GM18867 (cell line): Measurements from ENCODE around the gene MPV17L.
"Not testable (repeated sequence)": the region's sequence is repeated elsewhere in the genome, so short reads cannot be mapped to it uniquely, and the experiment has no call there.

ENCODE experiments used
- ATAC-seq: cut with Tn5 transposase; IDR thresholded peaks from one replicate; pipeline ENCODE4 v1.9.1; 2021; ENCODE audit warnings: mild to moderate bottlenecking, moderate library complexity; ENCODE audit not compliant: unreplicated experiment

Gene MPV17L

DNA sequence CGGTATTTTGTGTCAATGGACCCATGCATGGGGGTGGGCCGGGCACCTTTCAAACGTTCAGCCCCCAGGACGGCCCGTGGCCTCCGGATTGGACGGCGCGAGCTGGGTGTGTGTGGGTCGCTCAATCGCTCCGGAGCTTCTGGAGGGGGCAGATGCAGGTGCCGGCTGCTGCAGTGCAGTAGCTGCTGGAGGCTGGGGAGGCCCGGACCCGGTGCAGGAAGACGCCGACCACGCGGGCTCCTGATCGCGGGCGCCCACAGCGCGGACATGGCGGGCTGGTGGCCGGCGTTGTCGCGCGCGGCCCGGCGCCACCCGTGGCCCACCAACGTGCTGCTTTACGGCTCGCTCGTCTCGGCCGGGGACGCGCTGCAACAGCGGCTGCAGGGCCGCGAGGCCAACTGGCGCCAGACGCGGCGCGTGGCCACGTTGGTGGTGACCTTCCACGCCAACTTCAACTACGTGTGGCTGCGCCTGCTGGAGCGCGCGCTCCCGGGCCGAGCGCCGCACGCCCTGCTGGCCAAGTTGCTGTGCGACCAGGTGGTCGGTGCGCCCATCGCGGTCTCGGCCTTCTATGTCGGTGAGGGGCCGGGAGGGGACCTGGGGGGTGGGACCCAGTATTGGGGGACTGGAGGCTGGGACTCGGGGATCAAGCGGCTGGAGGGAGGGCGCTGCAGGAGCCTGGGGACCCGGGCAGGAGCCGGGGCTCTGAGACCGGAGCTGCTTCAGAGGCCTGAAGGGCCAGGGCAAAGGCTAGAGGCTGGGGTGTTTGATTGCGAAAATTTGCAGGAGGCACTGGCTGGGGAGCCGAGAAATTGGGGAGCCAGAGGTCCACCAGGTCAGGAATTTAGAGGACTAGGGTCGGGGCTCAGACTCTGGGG, at the start of gene MPV17L:
MPV17L (plus strand) TSS at position 124 of the 878 bp plus-strand sequence; CDS start at position 268, 144 bp downstream.
- not testable (repeated sequence) for ATAC-seq

DNA sequence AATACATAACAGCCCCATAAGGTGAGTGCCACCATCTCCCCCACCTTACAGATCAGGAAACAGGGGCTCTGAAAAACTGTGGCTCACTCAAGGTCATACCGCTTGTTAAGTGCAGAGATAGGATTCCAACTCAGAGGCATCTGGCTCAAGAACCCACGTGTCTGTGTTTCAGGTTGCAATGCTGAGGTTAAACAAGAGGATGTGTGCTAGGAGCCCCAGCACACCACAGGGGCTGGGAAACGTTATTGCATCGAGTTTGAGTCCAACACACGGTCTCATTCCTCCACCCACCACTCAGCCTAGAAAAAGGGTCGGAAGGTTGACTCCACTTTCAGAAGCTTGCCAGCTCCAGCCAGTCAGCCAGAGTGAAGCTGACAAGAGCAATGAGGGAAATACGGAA, 46.8 kb upstream of the MPV17L start:
- not testable (repeated sequence) for ATAC-seq

DNA sequence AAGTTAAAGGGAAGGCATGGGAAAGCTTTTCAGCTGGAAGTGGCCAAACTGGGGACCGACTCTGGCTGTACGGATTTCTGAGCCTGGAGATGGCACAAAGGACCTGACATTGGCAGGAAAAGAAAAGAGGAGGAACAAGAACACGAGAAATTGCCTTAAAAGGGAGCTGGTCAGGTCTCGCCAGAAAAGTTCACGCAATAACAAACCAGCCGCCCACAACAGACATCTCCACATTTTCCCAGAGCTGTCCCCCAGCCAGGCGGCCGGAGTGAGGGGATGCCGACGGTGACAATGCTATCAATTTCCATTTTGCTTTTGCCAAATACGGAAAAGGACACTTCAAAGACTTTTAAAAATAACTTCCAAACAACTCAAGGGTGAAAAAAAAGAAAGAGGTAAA, 44.3 kb upstream of the MPV17L start:
- not testable (repeated sequence) for ATAC-seq

DNA sequence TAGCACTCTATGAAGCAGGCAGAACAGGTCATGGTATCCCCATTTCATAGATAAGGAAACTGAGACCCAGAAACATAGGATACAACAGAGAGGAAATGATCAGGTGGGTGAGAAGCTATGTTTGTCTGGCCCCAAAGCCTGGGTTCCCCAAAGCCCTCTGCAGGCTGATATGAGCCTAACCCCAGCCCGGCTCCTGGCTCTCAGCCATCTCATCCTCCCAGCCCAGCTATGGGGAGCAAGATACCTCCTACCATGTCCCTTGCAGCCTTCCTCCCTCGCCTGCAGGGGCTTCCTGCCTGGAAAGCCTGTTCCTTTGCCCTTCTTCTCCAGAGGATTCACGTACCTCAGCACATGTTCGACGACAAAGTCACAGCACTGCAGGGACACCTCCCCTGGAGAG, 43.8 kb upstream of the MPV17L start:
- not testable (repeated sequence) for ATAC-seq

DNA sequence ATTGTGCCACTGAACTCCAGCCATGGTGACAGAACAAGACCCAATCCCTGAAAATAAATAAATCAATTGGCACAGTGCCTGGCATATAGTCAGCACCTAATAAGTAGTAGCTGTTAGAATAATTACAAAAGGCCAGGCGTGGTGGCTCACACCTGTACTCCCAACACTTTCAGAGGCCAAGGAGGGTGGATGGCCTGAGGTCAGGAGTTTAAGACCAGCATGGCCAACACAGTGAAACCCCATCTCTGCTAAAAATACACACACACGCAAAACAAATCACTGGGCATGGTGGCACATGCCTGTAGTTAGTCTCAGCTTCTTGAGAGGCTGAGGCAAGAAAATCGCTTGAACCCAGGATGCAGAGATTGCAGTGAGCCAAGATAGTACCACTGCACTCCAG, 42.7 kb upstream of the MPV17L start:
- ATAC-seq: not testable (repeated sequence)

DNA sequence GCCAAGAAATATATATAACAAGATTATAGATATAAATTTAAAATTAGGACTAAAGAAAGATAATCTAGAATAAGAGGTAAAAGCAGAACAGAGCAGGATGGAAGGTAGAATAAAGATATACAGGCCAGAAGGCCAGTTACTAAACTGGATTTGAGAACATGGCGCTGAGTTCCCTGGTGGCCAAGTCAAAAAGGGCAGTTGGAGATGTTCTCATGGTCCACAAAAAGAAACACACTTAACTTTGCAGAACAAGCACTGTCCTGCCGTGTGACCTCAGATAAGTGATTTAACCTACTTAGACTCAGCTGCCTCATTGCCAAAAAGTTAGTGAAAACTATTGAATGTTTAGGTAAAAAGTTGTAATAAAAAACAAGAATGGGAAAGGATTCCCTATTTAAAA, 40.7 kb upstream of the MPV17L start:
- not testable (repeated sequence) for ATAC-seq

DNA sequence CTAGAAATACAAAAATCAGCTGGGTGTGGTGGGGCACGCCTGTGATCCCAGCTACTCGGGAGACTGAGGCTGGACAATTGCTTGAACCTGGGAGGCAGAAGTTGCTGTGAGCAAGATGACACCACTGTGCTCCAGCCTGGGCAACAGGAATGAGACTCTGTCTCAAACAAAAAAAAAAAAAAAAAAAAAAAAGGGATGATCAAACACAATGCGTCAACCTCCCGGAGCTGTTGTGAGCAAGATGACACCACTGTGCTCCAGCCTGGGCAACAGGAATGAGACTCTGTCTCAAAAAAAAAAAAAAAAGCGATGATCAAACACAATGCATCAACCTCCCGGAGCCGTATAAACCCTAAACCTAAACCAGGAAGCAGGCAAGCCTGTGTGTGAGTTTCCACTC, 38.1 kb upstream of the MPV17L start:
- ATAC-seq: not testable (repeated sequence)

DNA sequence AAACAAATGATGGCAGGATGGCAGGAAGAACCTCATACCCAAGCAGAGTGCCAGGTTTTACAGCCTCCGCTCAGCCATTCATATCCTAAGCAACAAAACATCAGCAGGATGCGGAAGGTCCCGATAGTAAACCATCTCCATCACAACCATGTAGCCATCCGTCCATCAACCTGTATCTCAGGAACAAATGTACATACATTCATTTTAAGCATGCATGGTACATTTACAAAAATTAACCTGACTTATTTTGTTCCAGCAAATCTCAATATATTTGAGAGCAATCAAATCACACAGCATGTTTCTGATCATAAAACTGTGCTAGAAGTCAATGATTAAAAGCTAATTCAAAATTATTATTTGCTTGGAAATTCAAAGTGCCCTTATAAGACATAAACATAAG, 17.4 kb upstream of the MPV17L start, which contains the start of gene NPIPA5:
NPIPA5 (minus strand) TSS at position 101 of the 400 bp plus-strand sequence; CDS start at position 101, 0 bp downstream.
- not testable (repeated sequence) for ATAC-seq

DNA sequence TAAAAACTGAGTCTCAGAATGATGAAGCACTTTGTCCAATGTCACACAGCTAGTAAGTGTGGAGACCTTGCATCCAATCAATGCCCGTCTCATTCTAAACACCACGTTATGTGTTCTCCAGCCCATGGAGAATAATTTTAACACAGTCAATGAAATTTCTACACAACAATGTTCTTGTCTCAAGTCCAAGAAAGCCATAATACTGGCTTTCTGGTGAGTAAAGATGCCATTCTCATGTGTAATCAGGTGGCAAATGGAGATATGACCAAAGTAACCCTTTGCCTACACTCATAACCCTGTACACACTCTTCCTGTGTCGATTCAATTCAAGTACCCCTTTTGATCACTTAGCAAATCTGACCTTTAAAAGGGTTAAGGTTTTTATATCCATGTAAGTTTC, 12.7 kb upstream of the MPV17L start:
- not testable (repeated sequence) for ATAC-seq

DNA sequence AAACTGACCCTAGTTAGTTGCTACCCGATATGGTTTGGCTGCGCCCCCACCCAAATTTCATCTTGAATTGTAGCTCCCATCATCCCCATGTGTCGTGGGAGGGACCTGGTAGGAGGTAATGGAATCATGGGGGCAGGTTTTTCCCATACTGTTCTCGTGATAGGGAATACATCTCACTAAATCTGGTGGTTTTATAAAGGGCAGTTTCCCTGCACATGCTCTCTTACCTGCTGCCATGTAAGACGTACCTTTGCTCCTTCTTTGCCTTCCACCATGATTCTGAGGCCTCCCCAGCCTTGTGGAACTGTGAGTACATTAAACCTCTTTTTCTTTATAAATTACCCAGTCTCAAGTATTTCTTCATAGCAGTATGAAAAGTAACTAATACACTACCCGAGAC, 7.5 kb upstream of the MPV17L start:
- ATAC-seq: not testable (repeated sequence)

DNA sequence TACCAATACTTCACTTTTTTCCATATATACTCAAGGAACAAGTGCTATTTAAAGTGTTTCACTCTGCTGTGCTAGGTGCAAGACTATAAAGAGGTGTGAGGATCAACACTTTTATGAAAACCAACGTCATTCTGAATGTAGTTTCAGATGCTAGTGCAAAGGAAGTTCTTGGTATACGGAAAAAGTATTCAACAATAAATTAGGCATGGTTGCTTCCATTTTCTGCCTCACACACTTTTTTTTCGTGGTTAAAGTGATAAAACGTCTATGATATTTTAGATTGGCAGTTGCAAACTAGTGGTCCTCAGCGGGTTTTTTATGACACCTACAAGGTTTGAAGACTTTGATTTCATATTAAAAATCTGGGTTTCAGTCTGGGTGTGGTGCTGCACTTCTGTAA, 5.6 kb upstream of the MPV17L start:
- not testable (repeated sequence) for ATAC-seq

DNA sequence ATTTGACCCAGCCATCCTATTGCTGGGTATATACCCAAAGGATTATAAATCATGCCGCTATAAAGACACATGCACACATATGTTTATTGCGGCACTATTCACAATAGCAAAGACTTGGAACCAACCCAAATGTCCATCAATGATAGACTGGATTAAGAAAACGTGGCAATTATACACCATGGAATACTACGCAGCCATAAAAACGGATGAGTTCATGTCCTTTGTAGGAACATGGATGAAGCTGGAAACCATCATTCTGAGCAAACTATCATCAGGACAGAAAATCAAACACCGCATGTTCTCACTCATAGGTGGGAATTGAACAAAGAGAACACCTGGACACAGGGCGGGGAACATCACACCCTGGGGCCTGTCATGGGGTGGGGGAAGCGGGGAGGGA, 2.5 kb upstream of the MPV17L start:
- ATAC-seq: not testable (repeated sequence)

DNA sequence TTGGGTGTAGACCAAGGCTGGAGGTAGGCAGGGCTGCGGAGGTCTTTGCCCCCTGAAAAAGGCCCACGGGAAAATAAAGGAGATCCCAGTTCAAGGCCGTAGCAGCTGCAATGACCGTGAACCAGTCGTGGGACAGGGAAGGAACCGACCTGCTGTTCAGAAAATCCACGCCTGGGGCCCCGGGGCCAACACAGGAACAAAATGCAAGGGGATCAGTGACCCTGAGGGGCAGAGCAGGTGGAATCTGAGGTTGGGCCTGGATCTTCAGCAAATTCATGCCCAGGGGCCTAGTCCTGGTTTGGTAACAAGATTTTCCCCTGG, 915 bp downstream of the MPV17L start:
- ATAC-seq: not testable (repeated sequence)

DNA sequence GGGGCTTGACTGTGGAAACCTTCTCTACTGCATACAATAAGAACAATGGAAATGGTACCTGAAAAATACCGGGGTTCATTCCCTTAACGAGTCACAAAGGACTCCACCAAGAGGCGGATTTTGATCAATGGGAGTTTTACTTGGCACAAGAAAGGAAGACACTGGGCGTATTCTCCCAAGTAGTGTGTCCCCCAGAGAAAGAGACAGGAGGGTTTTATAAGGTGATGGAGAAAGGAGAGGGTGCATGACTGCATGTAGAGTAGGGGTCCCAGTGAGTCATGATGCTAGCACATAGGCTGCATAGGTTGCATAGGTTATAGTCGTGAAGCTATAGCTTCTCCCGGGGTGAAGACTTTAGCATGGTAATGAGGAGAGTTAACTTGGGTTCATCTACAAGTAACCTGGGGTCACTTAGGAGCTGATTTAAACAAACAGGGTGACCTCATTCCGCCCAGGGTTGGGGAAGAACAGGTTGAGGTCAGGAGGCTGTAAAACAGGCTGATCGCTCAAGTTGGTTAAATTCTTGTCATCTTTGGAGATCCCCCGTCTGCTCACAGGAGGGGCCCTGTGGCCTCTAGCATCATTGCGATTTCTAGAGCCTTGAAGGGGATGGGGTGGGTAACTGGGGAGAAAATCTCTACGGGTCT, 1.5 kb downstream of the MPV17L start:
- ATAC-seq: no peak

DNA sequence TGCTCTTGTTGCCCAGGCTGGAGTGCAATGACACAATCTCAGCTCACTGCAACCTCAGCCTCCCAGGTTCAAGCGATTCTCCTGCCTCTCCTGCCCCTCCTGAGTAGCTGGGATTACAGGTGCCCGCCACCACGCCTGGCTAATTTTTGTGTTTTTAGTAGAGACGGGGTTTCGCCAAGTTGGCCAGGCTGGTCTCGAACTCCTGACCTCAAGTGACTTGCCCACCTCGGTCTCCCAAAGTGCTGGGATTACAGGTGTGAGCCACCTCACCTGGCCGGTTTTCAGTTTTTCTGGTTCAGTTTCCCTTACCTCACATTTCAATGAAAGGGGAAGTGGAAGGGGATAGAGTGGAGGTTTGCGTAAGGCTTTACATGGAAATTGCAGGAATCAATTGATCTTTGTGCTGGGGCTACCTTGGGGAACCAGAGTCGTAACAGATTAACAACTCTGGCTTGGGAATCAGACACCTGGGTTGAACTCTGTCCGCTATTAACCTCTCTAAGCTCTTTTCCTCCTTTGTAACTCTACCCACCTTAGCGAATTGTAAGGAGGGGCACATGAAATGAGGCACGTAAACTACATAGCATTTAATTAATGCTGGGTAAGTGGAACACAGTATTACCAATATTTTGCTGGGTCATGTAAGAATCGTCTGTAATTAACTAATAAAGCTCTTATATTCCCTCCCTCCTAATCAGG, 3.2 kb downstream of the MPV17L start:
- no peak for ATAC-seq

DNA sequence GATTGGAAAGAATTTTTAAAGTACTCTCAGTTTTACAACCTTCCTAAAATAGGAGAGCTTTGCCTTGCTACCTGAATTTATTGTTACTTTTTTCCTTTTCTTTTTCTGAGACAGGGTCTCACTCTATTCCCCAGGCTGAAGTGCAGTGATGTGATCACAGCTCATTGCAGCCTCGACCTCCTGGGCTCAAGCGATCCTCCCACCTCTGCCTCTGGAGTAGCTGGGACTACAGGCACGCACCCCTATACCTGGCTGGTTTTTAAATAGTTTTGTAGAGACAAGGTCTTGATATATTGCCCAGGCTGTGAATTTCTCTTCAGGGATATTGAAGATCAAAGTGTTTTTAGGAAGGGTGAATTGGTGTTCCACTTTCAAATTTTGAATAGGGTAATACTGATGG, 3.8 kb downstream of the MPV17L start:
- no peak for ATAC-seq

DNA sequence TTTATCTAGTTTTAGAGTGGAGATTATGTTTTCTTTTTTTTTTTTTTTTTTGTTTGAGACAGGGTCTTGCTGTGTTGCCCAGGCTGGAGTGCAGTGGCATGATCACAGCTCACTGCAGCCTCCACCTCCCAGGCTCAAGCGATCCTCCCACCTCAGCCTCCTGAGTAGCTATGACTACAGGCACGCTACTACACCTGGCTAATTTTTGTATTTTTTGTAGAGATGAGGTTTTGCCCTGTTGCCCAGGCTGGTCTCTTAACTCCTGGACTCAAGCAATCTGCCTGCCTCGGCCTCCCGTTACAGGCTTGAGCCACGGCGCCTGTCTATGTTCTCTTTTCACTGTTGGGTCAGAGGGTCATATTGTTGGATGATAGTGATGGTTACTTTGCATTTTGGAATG, 4.8 kb downstream of the MPV17L start:
- not testable (repeated sequence) for ATAC-seq

DNA sequence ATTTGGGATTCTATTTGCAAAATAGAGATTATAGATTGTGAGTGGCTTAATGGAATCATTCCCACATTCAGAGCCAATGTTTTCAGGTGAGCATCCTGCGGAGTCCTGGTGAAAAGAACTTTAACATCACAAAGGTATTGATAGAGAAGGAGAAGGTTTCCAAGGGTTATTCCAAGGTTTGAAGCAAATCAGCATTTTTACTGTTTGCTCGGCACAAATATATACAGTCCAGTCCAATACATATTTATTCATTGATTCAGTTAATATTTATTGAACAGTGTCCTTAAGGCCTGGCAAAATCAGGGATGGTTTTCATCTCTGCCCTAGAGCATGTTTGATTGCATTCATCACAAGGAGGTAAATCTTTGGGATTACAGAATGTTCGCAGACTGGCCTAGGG, 6.4 kb downstream of the MPV17L start:
- ATAC-seq: no peak

DNA sequence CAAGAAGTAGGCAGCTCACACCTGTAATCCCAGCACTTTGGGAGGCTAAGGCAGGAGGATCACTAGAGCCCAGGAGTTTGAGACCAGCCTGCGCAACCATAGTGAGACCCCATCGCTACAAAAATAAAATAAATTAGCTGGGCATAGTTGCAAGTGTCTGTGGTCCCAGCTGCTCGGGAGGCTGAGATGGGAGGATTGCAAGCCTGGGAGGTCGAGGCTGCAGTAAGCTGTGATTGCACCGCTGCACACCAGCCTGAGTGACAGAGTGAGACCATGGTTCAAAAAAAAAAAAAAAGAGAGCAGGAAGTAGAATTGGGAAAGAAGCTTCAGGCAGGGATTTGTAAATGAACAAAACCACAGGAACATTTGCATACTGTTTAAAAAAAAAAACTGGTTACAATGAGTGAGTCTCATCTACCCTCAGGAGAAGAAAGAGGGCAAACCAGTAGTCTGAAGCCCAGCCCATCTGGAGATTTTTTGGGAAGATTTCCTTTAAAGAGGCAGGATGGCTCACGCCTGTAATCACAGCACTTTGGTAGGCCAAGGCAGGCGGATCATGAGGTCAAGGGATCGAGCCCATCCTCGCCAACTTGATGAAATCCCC, 7.9 kb downstream of the MPV17L start:
- no peak for ATAC-seq

DNA sequence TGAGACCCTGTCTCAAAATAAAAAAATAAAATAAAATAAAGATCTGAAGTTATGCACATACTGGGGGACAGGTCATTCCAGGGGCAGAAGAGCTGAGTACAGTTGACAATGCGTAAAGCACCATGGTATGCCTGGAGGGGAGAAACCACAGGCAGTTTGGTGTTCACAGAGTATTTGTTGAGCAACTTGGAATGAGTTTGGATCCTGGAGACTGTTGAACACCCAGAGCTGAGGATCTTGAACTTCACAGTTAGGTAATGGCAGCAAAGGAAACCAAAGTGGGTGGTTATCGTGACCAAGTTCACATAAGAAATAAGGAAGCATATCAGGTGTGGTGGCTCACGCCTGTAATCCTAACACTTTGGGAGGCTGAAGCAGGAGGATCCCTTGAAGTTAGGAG, 8.5 kb downstream of the MPV17L start:
- ATAC-seq: not testable (repeated sequence)

DNA sequence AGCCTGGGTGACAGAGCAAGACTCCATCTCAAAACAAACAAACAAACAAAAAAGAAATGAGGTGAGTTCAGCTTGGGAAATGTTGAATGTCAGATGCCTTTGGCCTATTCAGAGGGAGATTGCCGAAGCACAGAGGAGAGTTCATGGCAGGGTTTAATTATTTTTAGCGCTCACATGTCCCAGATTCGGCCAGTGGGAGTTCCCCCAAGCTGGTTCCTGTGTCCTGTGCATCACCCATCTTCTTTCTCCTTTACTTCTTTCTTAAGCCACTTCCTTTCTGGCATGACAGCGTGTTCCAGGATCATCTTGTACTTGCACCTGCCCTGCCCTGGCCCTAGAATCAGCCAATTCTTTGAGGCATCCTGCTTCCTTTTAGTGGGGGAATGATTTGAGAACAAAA, 9.2 kb downstream of the MPV17L start:
- ATAC-seq: no peak
